H9 (cell line): ENCODE results near the gene TRIP11. TPM values are rescaled to one million over a fixed set of nuclear protein-coding genes. Genes with fewer than 3 reads are reported as not detected.
A peak's percentile ranks its signal among the peaks of the same experiment; 100 is the strongest.

Experiments
- DNase-seq: peaks from one replicate; pipeline ENCODE4 v3.0.0-alpha.2; 2017
- H2AFZ ChIP-seq: one replicate; pipeline ENCODE4 v1.6.1; 2013; ENCODE audit warnings: mild to moderate bottlenecking, low read length, control low read depth, moderate library complexity
- H2AK5ac ChIP-seq: 2 replicates; pipeline ENCODE4 v1.6.1; 2013; ENCODE audit warnings: low read length, control low read depth, mixed read lengths; ENCODE audit not compliant: insufficient read length
- H2BK120ac ChIP-seq: one replicate; pipeline ENCODE4 v1.6.1; 2013; ENCODE audit warnings: low read depth, mild to moderate bottlenecking, low read length, control low read depth, inconsistent platforms; ENCODE audit not compliant: poor library complexity, severe bottlenecking
- H2BK12ac ChIP-seq: 2 replicates; pipeline ENCODE4 v1.6.1; 2013; ENCODE audit warnings: low read length, control low read depth, mixed read lengths, low read depth; ENCODE audit not compliant: insufficient read length
- H2BK15ac ChIP-seq: 2 replicates; pipeline ENCODE4 v1.6.1; 2013; ENCODE audit warnings: low read depth, low read length, control low read depth
- H2BK20ac ChIP-seq: one replicate; pipeline ENCODE4 v1.6.1; 2013; ENCODE audit warnings: low read depth, mild to moderate bottlenecking, low read length, control low read depth, inconsistent platforms; ENCODE audit not compliant: poor library complexity, severe bottlenecking
- H2BK5ac ChIP-seq: 2 replicates; pipeline ENCODE4 v1.6.1; 2013; ENCODE audit warnings: low read length, control low read depth, mixed read lengths; ENCODE audit not compliant: insufficient read length
- H3K14ac ChIP-seq: 2 replicates; pipeline ENCODE4 v1.6.1; 2013; ENCODE audit warnings: low read length, control low read depth; ENCODE audit not compliant: insufficient read depth
- H3K18ac ChIP-seq: 2 replicates; pipeline ENCODE4 v1.6.1; 2013; ENCODE audit warnings: low read depth, mild to moderate bottlenecking, mixed read lengths, low read length, control low read depth; ENCODE audit not compliant: insufficient read length
- H3K23ac ChIP-seq: 2 replicates; pipeline ENCODE4 v1.6.1; 2013; ENCODE audit warnings: low read length, control low read depth, mixed read lengths, low read depth; ENCODE audit not compliant: insufficient read length
- H3K23me2 ChIP-seq: 2 replicates; pipeline ENCODE4 v1.6.1; 2013; ENCODE audit warnings: low read depth, mild to moderate bottlenecking, mixed read lengths, low read length, control low read depth; ENCODE audit not compliant: insufficient read length, poor library complexity, severe bottlenecking
- H3K27ac ChIP-seq: 2 replicates; pipeline ENCODE4 v1.5.1; 2013; ENCODE audit warnings: low read length, control low read depth, mixed read lengths, low read depth; ENCODE audit not compliant: insufficient read length
- H3K27me3 ChIP-seq: 2 replicates; pipeline ENCODE4 v1.6.1; 2013; ENCODE audit warnings: low read length, control low read depth, inconsistent platforms; ENCODE audit not compliant: insufficient read depth
- H3K4ac ChIP-seq: 2 replicates; pipeline ENCODE4 v1.6.1; 2013; ENCODE audit warnings: low read depth, mild to moderate bottlenecking, control low read depth, inconsistent platforms, low read length, moderate library complexity
- H3K4me1 ChIP-seq: 2 replicates; pipeline ENCODE4 v1.6.1; 2013; ENCODE audit warnings: low read length, control low read depth, inconsistent platforms; ENCODE audit not compliant: insufficient read depth
- H3K4me2 ChIP-seq: 2 replicates; pipeline ENCODE4 v1.6.1; 2013; ENCODE audit warnings: low read length, control low read depth, mixed read lengths; ENCODE audit not compliant: insufficient read length, insufficient read depth
- H3K56ac ChIP-seq: 2 replicates; pipeline ENCODE4 v1.6.1; 2013; ENCODE audit warnings: low read depth, mild to moderate bottlenecking, mixed read lengths, low read length, control low read depth; ENCODE audit not compliant: insufficient read length
- H3K79me1 ChIP-seq: 2 replicates; pipeline ENCODE4 v1.6.1; 2013; ENCODE audit warnings: low read depth, mild to moderate bottlenecking, moderate library complexity, low read length, control low read depth, inconsistent platforms; ENCODE audit not compliant: insufficient read depth, poor library complexity, severe bottlenecking
- H3K79me2 ChIP-seq: 2 replicates; pipeline ENCODE4 v1.6.1; 2013; ENCODE audit warnings: low read length, control low read depth, inconsistent platforms; ENCODE audit not compliant: insufficient read depth
- H3K9ac ChIP-seq: 2 replicates; pipeline ENCODE4 v1.6.1; 2013; ENCODE audit warnings: low read length, control low read depth, mixed read lengths; ENCODE audit not compliant: insufficient read length; ENCODE audit errors: extremely low read depth
- H3K9me3 ChIP-seq: one replicate; pipeline ENCODE4 v1.6.1; 2013; ENCODE audit warnings: low read depth, low read length, inconsistent platforms; ENCODE audit not compliant: control insufficient read depth
- H3T11ph ChIP-seq: one replicate; pipeline ENCODE4 v1.6.1; 2013; ENCODE audit warnings: mild to moderate bottlenecking, low read length, control low read depth, inconsistent platforms
- H4K20me1 ChIP-seq: one replicate; pipeline ENCODE4 v1.6.1; 2013; ENCODE audit not compliant: control insufficient read depth, insufficient read length, insufficient read depth
- H4K5ac ChIP-seq: 2 replicates; pipeline ENCODE4 v1.6.1; 2013; ENCODE audit warnings: low read depth, mild to moderate bottlenecking, mixed read lengths, low read length, control low read depth; ENCODE audit not compliant: insufficient read length
- H4K8ac ChIP-seq: replicated peaks from 2 replicates; pipeline ENCODE4 v1.6.1; 2013; ENCODE audit warnings: low read length, control low read depth, mixed read lengths, low read depth; ENCODE audit not compliant: insufficient read length
- H4K91ac ChIP-seq: 2 replicates; pipeline ENCODE4 v1.6.1; 2013; ENCODE audit warnings: low read depth, mild to moderate bottlenecking, moderate library complexity, mixed read lengths, low read length, control low read depth; ENCODE audit not compliant: insufficient read length
- H3K27ac Mint-ChIP-seq, 3 experiments: 2 replicates in 2 of 3; 3 replicates in 1 of 3; pipeline ENCODE4 v1.8.0; 2020 to 2021; ENCODE audit warnings: mixed read lengths in 3 of 3, mild to moderate bottlenecking in 1 of 3, moderate library complexity in 1 of 3
- H3K27me3 Mint-ChIP-seq: 2 replicates; pipeline ENCODE4 v1.8.0; 2021; ENCODE audit warnings: low read depth, mild to moderate bottlenecking, moderate library complexity, mixed read lengths
- H3K36me3 Mint-ChIP-seq, 3 experiments: 2 replicates in 2 of 3; 3 replicates in 1 of 3; pipeline ENCODE4 v1.8.0; 2020 to 2021; ENCODE audit warnings: low read depth in 3 of 3, mixed read lengths in 3 of 3; ENCODE audit not compliant: insufficient read depth in 1 of 3
- H3K4me1 Mint-ChIP-seq, 2 experiments: 2 replicates each; pipeline ENCODE4 v1.8.0; 2020; ENCODE audit warnings: mixed read lengths in 2 of 2
- H3K4me3 Mint-ChIP-seq, 2 experiments: 2 replicates in 1 of 2; 3 replicates in 1 of 2; pipeline ENCODE4 v1.8.0; 2020 to 2021; ENCODE audit warnings: mild to moderate bottlenecking in 2 of 2, mixed read lengths in 2 of 2, moderate library complexity in 1 of 2
- H3K9me3 Mint-ChIP-seq, 2 experiments: 2 replicates in 1 of 2; 3 replicates in 1 of 2; pipeline ENCODE4 v1.8.0; 2020; ENCODE audit warnings: mild to moderate bottlenecking in 2 of 2, mixed read lengths in 2 of 2, moderate library complexity in 1 of 2
- WGBS: extraction: QIAGEN DNeasy Blood & Tissue Kit; methylation state at CpG from one replicate; pipeline ENCODE4 v1.1.7; 2013; ENCODE audit warnings: missing lambda C conversion rate, low lambda C conversion rate, mixed read lengths; ENCODE audit not compliant: insufficient read length; ENCODE audit errors: extremely low coverage; 5-methylcytosine and 5-hydroxymethylcytosine counted together
- total RNA-seq: library from RNA; stranded (reverse); gene quantifications from 2 replicates; pipeline ENCODE4 v1.2.1, GENCODE V29; 2021
- TF ChIP-seq, protein P1 (sequence below): fragments of 200-600 bp; sonication (generic); conservative IDR thresholded peaks from 3 replicates; pipeline ENCODE4 v1.8.0; 2021; ENCODE audit warnings: antibody characterized with exemption, mild to moderate bottlenecking

TRIP11 gene
- total RNA-seq, 1 experiment from 2014 or later = 33.5 TPM

DNA sequence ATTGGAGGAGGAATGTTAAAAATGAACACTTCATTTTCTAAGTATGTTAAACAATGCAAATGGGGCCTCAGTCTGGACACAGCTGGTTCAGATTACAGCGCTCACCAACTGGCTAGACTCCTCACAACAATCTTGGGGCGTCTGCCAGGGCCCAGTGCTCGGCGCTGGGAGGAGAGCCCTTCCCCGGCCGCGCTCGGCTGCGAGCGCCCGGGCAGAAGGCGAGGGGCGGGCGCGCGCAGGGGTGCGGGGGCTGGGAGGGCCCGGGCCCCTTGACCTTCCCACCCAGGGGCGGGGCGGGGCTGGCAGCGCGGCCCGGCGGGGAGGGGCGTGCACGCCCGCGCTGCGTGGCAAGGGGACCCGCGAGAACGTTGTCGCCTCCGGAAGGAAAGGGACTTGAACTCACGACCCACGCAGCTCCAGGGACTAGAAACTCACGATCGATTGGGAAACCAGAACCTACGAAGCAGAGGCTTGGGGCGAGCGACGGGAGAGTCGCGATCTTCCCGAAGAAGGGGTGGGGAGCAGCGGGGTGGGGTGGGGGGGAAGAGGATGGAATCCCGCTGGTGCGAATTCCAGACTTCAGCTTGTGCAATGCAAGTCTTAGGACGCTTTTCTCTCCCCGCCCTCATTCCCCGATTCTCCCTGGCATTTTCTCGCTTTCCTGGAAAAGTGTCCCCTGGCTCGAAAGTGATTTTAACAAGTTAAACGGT, 92.2 kb downstream of the TRIP11 start, which contains the start of gene FBLN5:
TSS of gene FBLN5 (minus strand) at position 220 of the 710 bp plus-strand sequence. CDS start 465 bp downstream, outside the sequence.
- H3K9ac ChIP-seq = no peak within 1 kb of the TSS
- Mint-ChIP-seq H3K36me3 (peaks cover 0 to 2% (median 0%) of the 10 kb centered on the region in 3 experiments; a peak in 2 of 7 replicates), H3K27me3 (peaks cover 65% of the 10 kb centered on the region), H3K27ac (peak within 1 kb of the TSS in 1 of 3 experiments; percentile 63; a peak in 1 of 7 replicates), H3K4me1 (peaks cover 10% of the 10 kb centered on the region in 2 experiments), H3K4me3 (peak within 1 kb of the TSS; percentile 68 to 89), H3K9me3 (no peaks in the 10 kb centered on the region)
- H4K20me1 ChIP-seq = no peaks in the 10 kb centered on the region
- no peak within 1 kb of the TSS for H2BK15ac ChIP-seq
- no peak within 1 kb of the TSS for H4K91ac ChIP-seq
- H3K79me2 ChIP-seq = no peaks in the 10 kb centered on the region
- no peak within 1 kb of the TSS for H3K4ac ChIP-seq
- no peak within 1 kb of the TSS for H2BK5ac ChIP-seq
- peaks cover 7% of the 10 kb centered on the region for H3K23me2 ChIP-seq
- no peak within 1 kb of the TSS for H2AK5ac ChIP-seq
- H3K4me1 ChIP-seq = 0 out of 2 replicates have a peak, but pooled peaks cover 4% of the 10 kb centered on the region
- H3K23ac ChIP-seq = no peak within 1 kb of the TSS
- H3T11ph ChIP-seq = no peak within 1 kb of the TSS
- H3K27me3 ChIP-seq = peaks cover 6% of the 10 kb centered on the region
- no peaks in the 10 kb centered on the region for H3K79me1 ChIP-seq
- no peak within 1 kb of the TSS for H2AFZ ChIP-seq
- peak; percentile 66 for DNase-seq
- no peaks in the 10 kb centered on the region for H3K9me3 ChIP-seq
- H2BK12ac ChIP-seq = no peak within 1 kb of the TSS
- H3K4me2 ChIP-seq = peak within 1 kb of the TSS; percentile 74
- H4K8ac ChIP-seq = no peak within 1 kb of the TSS
- H4K5ac ChIP-seq = no peak within 1 kb of the TSS
- no CpG with 5 or more reads among the region's 54 CpGs for WGBS
- no peak within 1 kb of the TSS for H3K56ac ChIP-seq
- H3K27ac ChIP-seq = no peak within 1 kb of the TSS
- no peak within 1 kb of the TSS for H2BK20ac ChIP-seq
- no peak within 1 kb of the TSS for H2BK120ac ChIP-seq
- no peak within 1 kb of the TSS for H3K14ac ChIP-seq
- TF ChIP-seq, protein P1, sequence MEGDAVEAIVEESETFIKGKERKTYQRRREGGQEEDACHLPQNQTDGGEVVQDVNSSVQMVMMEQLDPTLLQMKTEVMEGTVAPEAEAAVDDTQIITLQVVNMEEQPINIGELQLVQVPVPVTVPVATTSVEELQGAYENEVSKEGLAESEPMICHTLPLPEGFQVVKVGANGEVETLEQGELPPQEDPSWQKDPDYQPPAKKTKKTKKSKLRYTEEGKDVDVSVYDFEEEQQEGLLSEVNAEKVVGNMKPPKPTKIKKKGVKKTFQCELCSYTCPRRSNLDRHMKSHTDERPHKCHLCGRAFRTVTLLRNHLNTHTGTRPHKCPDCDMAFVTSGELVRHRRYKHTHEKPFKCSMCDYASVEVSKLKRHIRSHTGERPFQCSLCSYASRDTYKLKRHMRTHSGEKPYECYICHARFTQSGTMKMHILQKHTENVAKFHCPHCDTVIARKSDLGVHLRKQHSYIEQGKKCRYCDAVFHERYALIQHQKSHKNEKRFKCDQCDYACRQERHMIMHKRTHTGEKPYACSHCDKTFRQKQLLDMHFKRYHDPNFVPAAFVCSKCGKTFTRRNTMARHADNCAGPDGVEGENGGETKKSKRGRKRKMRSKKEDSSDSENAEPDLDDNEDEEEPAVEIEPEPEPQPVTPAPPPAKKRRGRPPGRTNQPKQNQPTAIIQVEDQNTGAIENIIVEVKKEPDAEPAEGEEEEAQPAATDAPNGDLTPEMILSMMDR = no peak
- no peak within 1 kb of the TSS for H3K18ac ChIP-seq
